LNCaP clone FGC (cell line): ENCODE results near the gene ROR1.
"Not testable (repeated sequence)": the region's sequence is repeated elsewhere in the genome, so short reads cannot be mapped to it uniquely, and the experiment has no call there.

Experiments
- DNase-seq: peaks from one replicate; pipeline ENCODE4 v3.0.0-alpha.2; 2011; ENCODE audit warnings: low read depth
- H3K4me3 ChIP-seq: 2 replicates; pipeline ENCODE4 v1.5.1; 2011; ENCODE audit warnings: mild to moderate bottlenecking, low read depth, low read length, control low read depth
- TF ChIP-seq, protein P1 (sequence below): IDR thresholded peaks from 2 replicates; pipeline ENCODE4 v1.5.1; 2012; ENCODE audit warnings: mild to moderate bottlenecking; ENCODE audit not compliant: control insufficient read depth, insufficient read depth; ENCODE audit errors: extremely low read depth

Gene ROR1

GRCh38 chr1:64100791-64101190 lies 327.0 kb downstream of the ROR1 start:
- TF ChIP-seq, protein P1, sequence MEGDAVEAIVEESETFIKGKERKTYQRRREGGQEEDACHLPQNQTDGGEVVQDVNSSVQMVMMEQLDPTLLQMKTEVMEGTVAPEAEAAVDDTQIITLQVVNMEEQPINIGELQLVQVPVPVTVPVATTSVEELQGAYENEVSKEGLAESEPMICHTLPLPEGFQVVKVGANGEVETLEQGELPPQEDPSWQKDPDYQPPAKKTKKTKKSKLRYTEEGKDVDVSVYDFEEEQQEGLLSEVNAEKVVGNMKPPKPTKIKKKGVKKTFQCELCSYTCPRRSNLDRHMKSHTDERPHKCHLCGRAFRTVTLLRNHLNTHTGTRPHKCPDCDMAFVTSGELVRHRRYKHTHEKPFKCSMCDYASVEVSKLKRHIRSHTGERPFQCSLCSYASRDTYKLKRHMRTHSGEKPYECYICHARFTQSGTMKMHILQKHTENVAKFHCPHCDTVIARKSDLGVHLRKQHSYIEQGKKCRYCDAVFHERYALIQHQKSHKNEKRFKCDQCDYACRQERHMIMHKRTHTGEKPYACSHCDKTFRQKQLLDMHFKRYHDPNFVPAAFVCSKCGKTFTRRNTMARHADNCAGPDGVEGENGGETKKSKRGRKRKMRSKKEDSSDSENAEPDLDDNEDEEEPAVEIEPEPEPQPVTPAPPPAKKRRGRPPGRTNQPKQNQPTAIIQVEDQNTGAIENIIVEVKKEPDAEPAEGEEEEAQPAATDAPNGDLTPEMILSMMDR, result no peak
- DNase-seq, result no peak
- H3K4me3 ChIP-seq, result no peak overlapping the region

DNA sequence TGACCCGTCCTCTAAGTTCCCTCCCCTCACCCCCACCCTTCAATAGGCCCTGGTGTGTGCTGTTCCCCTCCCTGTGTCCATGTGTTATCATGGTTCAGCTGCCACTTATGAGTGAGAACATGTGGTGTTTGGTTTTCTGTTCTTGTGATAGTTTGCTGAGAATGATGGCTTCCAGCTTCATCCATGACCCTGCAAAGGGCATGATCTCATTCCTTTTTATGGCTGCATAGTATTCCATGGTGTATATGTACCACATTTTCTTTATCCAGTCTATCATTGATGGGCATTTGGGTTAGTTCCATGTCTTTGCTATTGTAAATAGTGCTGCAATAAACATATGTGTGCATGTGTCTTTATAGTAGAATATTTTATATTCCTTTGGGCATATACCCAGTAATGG lies 330.8 kb downstream of the ROR1 start:
- not testable (repeated sequence) for DNase-seq, H3K4me3 ChIP-seq

- TF ChIP-seq, protein P1, result no peak
- DNase-seq, result no peak
- H3K4me3 ChIP-seq, result no peak overlapping the region
Observed at GRCh38 chr1:64107118-64107519, 333.3 kb downstream of the ROR1 start.

DNA sequence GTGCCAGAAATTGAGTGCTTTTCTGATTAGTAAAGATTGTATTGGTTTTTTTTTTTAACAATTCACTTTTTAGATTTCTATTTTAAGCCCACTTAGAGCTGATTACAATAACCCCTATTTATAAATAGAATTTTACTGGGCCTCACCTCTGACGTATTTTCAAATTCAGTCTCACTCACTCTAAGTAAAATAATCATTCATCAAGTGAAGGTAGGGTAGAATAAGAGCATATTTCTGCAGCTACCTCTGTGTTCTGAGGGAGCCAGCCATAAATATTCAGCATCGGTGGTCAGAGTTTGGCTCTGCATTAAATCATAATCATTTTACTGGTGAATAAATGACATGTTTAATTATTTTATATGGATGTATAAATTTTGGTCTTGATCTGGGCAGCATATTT lies 333.8 kb downstream of the ROR1 start:
- TF ChIP-seq, protein P1, result no peak
- H3K4me3 ChIP-seq, result no peak overlapping the region
- no peak for DNase-seq

- no peak for DNase-seq
- TF ChIP-seq, protein P1, result no peak
- H3K4me3 ChIP-seq, result no peak overlapping the region
Observed at GRCh38 chr1:64110924-64111777, 337.3 kb downstream of the ROR1 start.

GRCh38 chr1:64111787-64112186 lies 338.0 kb downstream of the ROR1 start:
- TF ChIP-seq, protein P1, result no peak
- H3K4me3 ChIP-seq, result no peak overlapping the region
- DNase-seq, result no peak

DNA sequence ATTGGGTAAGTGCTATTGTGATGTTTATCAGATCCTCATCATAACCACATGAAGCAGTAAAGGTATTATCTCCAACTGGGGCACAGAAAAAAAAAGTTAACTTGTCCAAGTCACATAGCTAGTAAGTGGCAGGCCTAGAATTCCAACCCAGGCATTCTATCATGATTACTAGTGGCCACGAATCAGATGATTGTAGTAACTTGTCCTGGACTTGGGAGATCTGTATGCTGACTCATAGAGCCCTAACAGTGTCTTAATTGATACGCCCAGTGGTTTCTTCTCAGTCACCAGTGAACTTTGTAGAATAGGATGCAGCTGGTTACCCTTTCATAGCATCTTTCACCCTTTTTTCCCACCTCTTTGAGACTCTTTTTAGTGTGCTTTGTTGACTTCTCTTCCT lies 338.5 kb downstream of the ROR1 start:
- TF ChIP-seq, protein P1, result no peak
- no peak for DNase-seq
- no peak overlapping the region for H3K4me3 ChIP-seq
